VCaP (cell line): ENCODE measurements around the gene EP400.

Source experiments
- H3K27ac ChIP-seq: fragments of 450-650 bp; 2 replicates; pipeline ENCODE4 v1.5.1; 2017
- CTCF ChIP-seq: fragments of 450-650 bp; conservative IDR thresholded peaks from 2 replicates; pipeline ENCODE4 v1.5.1; 2017; ENCODE audit warnings: mild to moderate bottlenecking, moderate library complexity

Gene EP400

GRCh38 chr12:132124766-132125425, 175.2 kb downstream of the EP400 start:
- TF ChIP-seq CTCF = no peak
- no peak overlapping the region for H3K27ac ChIP-seq

GRCh38 chr12:132125736-132126135, 176.0 kb downstream of the EP400 start:
- TF ChIP-seq CTCF = no peak
- H3K27ac ChIP-seq = no peak overlapping the region

- no peak overlapping the region for H3K27ac ChIP-seq
- TF ChIP-seq CTCF = no peak
Measured at GRCh38 chr12:132127041-132127440, 177.3 kb downstream of the EP400 start.

GRCh38 chr12:132129007-132129406, 179.3 kb downstream of the EP400 start:
- no peak for TF ChIP-seq CTCF
- H3K27ac ChIP-seq = no peak overlapping the region

GRCh38 chr12:132130690-132131089, 180.9 kb downstream of the EP400 start:
- no peak for TF ChIP-seq CTCF
- no peak overlapping the region for H3K27ac ChIP-seq
